ENCODE measurements around the gene CUL4B.

The CUL4B gene

GRCh38 chrX:120536061-120536460 is 24.7 kb downstream of the CUL4B start:
- Histone ChIP-seq H3K36me3 (ENCODE audit: insufficient read depth) (0 out of 2 replicates have a peak, but pooled peaks cover 3% of the 10 kb centered on the region), H3K79me2 (ENCODE audit: insufficient read depth, low read depth) (no peaks in the 10 kb centered on the region), H3K4me3 (IDR thresholded peaks at IDR 0.05; ENCODE audit: insufficient read depth, low read depth, low read length) (no peak overlapping the region), H3K4me1 (ENCODE audit: low read depth, poor library complexity, severe bottlenecking) (no peaks in the 10 kb centered on the region), H3K27ac (no peak overlapping the region), H2AFZ (ENCODE audit: low read depth) (no peak overlapping the region), H4K20me1 (ENCODE audit: insufficient read depth) (no peaks in the 10 kb centered on the region), H3K9ac (no peak overlapping the region), H3K4me2 (no peak overlapping the region), H3K27me3 (ENCODE audit: insufficient read depth, low read depth) (no peaks in the 10 kb centered on the region)
- TF ChIP-seq CTCF (conservative IDR thresholded peaks at IDR 0.05; ENCODE audit: low read depth, low read length) = no peak

- no peaks in the 10 kb centered on the region for H4K20me1 ChIP-seq (ENCODE audit: insufficient read depth)
- TF ChIP-seq CTCF (conservative IDR thresholded peaks at IDR 0.05; ENCODE audit: low read depth, low read length) = no peak
- H2AFZ ChIP-seq (ENCODE audit: low read depth) = no peak overlapping the region
- no peaks in the 10 kb centered on the region for H3K79me2 ChIP-seq (ENCODE audit: insufficient read depth, low read depth)
- no peaks in the 10 kb centered on the region for H3K36me3 ChIP-seq (ENCODE audit: insufficient read depth)
- H3K4me1 ChIP-seq (ENCODE audit: low read depth, poor library complexity, severe bottlenecking) = no peaks in the 10 kb centered on the region
- H3K4me3 ChIP-seq (IDR thresholded peaks at IDR 0.05; ENCODE audit: insufficient read depth, low read depth, low read length) = no peak overlapping the region
- H3K4me2 ChIP-seq = no peak overlapping the region
- no peak overlapping the region for H3K9ac ChIP-seq
- H3K27ac ChIP-seq = no peak overlapping the region
- no peaks in the 10 kb centered on the region for H3K27me3 ChIP-seq (ENCODE audit: insufficient read depth, low read depth)
Measured at GRCh38 chrX:120534413-120535205, 26.2 kb downstream of the CUL4B start.

- Histone ChIP-seq H3K79me2 (ENCODE audit: insufficient read depth, low read depth) (no peaks in the 10 kb centered on the region), H3K27me3 (ENCODE audit: insufficient read depth, low read depth) (no peaks in the 10 kb centered on the region), H4K20me1 (ENCODE audit: insufficient read depth) (no peaks in the 10 kb centered on the region), H3K27ac (no peak overlapping the region), H3K4me2 (no peak overlapping the region), H3K9ac (no peak overlapping the region), H2AFZ (ENCODE audit: low read depth) (no peak overlapping the region), H3K36me3 (ENCODE audit: insufficient read depth) (no peaks in the 10 kb centered on the region), H3K4me3 (IDR thresholded peaks at IDR 0.05; ENCODE audit: insufficient read depth, low read depth, low read length) (no peak overlapping the region), H3K4me1 (ENCODE audit: low read depth, poor library complexity, severe bottlenecking) (no peaks in the 10 kb centered on the region)
- TF ChIP-seq CTCF (conservative IDR thresholded peaks at IDR 0.05; ENCODE audit: low read depth, low read length) = no peak
Measured at GRCh38 chrX:120522820-120523219, 37.9 kb downstream of the CUL4B start.

- Histone ChIP-seq H2AFZ (ENCODE audit: low read depth) (no peak overlapping the region), H3K4me1 (ENCODE audit: low read depth, poor library complexity, severe bottlenecking) (no peaks in the 10 kb centered on the region), H3K27me3 (ENCODE audit: insufficient read depth, low read depth) (no peaks in the 10 kb centered on the region), H3K4me3 (IDR thresholded peaks at IDR 0.05; ENCODE audit: insufficient read depth, low read depth, low read length) (no peak overlapping the region), H3K9ac (no peak overlapping the region), H3K27ac (no peak overlapping the region), H3K79me2 (ENCODE audit: insufficient read depth, low read depth) (no peaks in the 10 kb centered on the region), H3K4me2 (no peak overlapping the region), H3K36me3 (ENCODE audit: insufficient read depth) (no peaks in the 10 kb centered on the region), H4K20me1 (ENCODE audit: insufficient read depth) (no peaks in the 10 kb centered on the region)
- no peak for TF ChIP-seq CTCF (conservative IDR thresholded peaks at IDR 0.05; ENCODE audit: low read depth, low read length)
Measured at GRCh38 chrX:120517936-120518335, 42.8 kb downstream of the CUL4B start.
